Fibroblast of lung (primary cell): ENCODE measurements around the gene DUSP5.

Experiments used
- CTCF ChIP-seq, 2 donors: IDR thresholded peaks in 1 of 2; conservative IDR thresholded peaks in 1 of 2; 1 replicate in 1 of 2; 2 replicates in 1 of 2; pipeline ENCODE4 v1.5.1; 2011 to 2012; ENCODE audit warnings: low read length in 2 of 2, control low read depth in 1 of 2, inconsistent platforms in 1 of 2, low read depth in 1 of 2, mild to moderate bottlenecking in 1 of 2
- EZH2 ChIP-seq: IDR thresholded peaks from 2 replicates; pipeline ENCODE4 v1.5.1; 2012; ENCODE audit warnings: low read length, control low read depth, mild to moderate bottlenecking; ENCODE audit errors: missing control alignments

GRCh38 chr10:110533149-110533548, 35.4 kb downstream of the DUSP5 start:
- TF ChIP-seq CTCF (conservative IDR thresholded peaks at IDR 0.05 in 1 of 2, IDR thresholded peaks at IDR 0.05 in 1 of 2; ENCODE audit: low read depth in 1 of 2, low read length in 2 of 2) (no peak), EZH2 (no peak)
